H9 (cell line): Measurements from ENCODE around the gene INO80. TPM values are rescaled to one million over a fixed set of nuclear protein-coding genes. Genes with fewer than 3 reads are reported as not detected.

ENCODE experiments used
- DNase-seq: peaks from one replicate; pipeline ENCODE4 v3.0.0-alpha.2; 2017
- H2AFZ ChIP-seq: one replicate; pipeline ENCODE4 v1.6.1; 2013; ENCODE audit warnings: mild to moderate bottlenecking, low read length, control low read depth, moderate library complexity
- H2AK5ac ChIP-seq: 2 replicates; pipeline ENCODE4 v1.6.1; 2013; ENCODE audit warnings: low read length, control low read depth, mixed read lengths; ENCODE audit not compliant: insufficient read length
- H2BK120ac ChIP-seq: one replicate; pipeline ENCODE4 v1.6.1; 2013; ENCODE audit warnings: low read depth, mild to moderate bottlenecking, low read length, control low read depth, inconsistent platforms; ENCODE audit not compliant: poor library complexity, severe bottlenecking
- H2BK12ac ChIP-seq: 2 replicates; pipeline ENCODE4 v1.6.1; 2013; ENCODE audit warnings: low read length, control low read depth, mixed read lengths, low read depth; ENCODE audit not compliant: insufficient read length
- H2BK15ac ChIP-seq: 2 replicates; pipeline ENCODE4 v1.6.1; 2013; ENCODE audit warnings: low read depth, low read length, control low read depth
- H2BK20ac ChIP-seq: one replicate; pipeline ENCODE4 v1.6.1; 2013; ENCODE audit warnings: low read depth, mild to moderate bottlenecking, low read length, control low read depth, inconsistent platforms; ENCODE audit not compliant: poor library complexity, severe bottlenecking
- H2BK5ac ChIP-seq: 2 replicates; pipeline ENCODE4 v1.6.1; 2013; ENCODE audit warnings: low read length, control low read depth, mixed read lengths; ENCODE audit not compliant: insufficient read length
- H3K14ac ChIP-seq: 2 replicates; pipeline ENCODE4 v1.6.1; 2013; ENCODE audit warnings: low read length, control low read depth; ENCODE audit not compliant: insufficient read depth
- H3K18ac ChIP-seq: 2 replicates; pipeline ENCODE4 v1.6.1; 2013; ENCODE audit warnings: low read depth, mild to moderate bottlenecking, mixed read lengths, low read length, control low read depth; ENCODE audit not compliant: insufficient read length
- H3K23ac ChIP-seq: 2 replicates; pipeline ENCODE4 v1.6.1; 2013; ENCODE audit warnings: low read length, control low read depth, mixed read lengths, low read depth; ENCODE audit not compliant: insufficient read length
- H3K23me2 ChIP-seq: 2 replicates; pipeline ENCODE4 v1.6.1; 2013; ENCODE audit warnings: low read depth, mild to moderate bottlenecking, mixed read lengths, low read length, control low read depth; ENCODE audit not compliant: insufficient read length, poor library complexity, severe bottlenecking
- H3K27ac ChIP-seq: 2 replicates; pipeline ENCODE4 v1.5.1; 2013; ENCODE audit warnings: low read length, control low read depth, mixed read lengths, low read depth; ENCODE audit not compliant: insufficient read length
- H3K27me3 ChIP-seq: 2 replicates; pipeline ENCODE4 v1.6.1; 2013; ENCODE audit warnings: low read length, control low read depth, inconsistent platforms; ENCODE audit not compliant: insufficient read depth
- H3K4ac ChIP-seq: 2 replicates; pipeline ENCODE4 v1.6.1; 2013; ENCODE audit warnings: low read depth, mild to moderate bottlenecking, control low read depth, inconsistent platforms, low read length, moderate library complexity
- H3K4me1 ChIP-seq: 2 replicates; pipeline ENCODE4 v1.6.1; 2013; ENCODE audit warnings: low read length, control low read depth, inconsistent platforms; ENCODE audit not compliant: insufficient read depth
- H3K4me2 ChIP-seq: 2 replicates; pipeline ENCODE4 v1.6.1; 2013; ENCODE audit warnings: low read length, control low read depth, mixed read lengths; ENCODE audit not compliant: insufficient read length, insufficient read depth
- H3K56ac ChIP-seq: 2 replicates; pipeline ENCODE4 v1.6.1; 2013; ENCODE audit warnings: low read depth, mild to moderate bottlenecking, mixed read lengths, low read length, control low read depth; ENCODE audit not compliant: insufficient read length
- H3K79me1 ChIP-seq: 2 replicates; pipeline ENCODE4 v1.6.1; 2013; ENCODE audit warnings: low read depth, mild to moderate bottlenecking, moderate library complexity, low read length, control low read depth, inconsistent platforms; ENCODE audit not compliant: insufficient read depth, poor library complexity, severe bottlenecking
- H3K79me2 ChIP-seq: 2 replicates; pipeline ENCODE4 v1.6.1; 2013; ENCODE audit warnings: low read length, control low read depth, inconsistent platforms; ENCODE audit not compliant: insufficient read depth
- H3K9ac ChIP-seq: 2 replicates; pipeline ENCODE4 v1.6.1; 2013; ENCODE audit warnings: low read length, control low read depth, mixed read lengths; ENCODE audit not compliant: insufficient read length; ENCODE audit errors: extremely low read depth
- H3K9me3 ChIP-seq: one replicate; pipeline ENCODE4 v1.6.1; 2013; ENCODE audit warnings: low read depth, low read length, inconsistent platforms; ENCODE audit not compliant: control insufficient read depth
- H3T11ph ChIP-seq: one replicate; pipeline ENCODE4 v1.6.1; 2013; ENCODE audit warnings: mild to moderate bottlenecking, low read length, control low read depth, inconsistent platforms
- H4K20me1 ChIP-seq: one replicate; pipeline ENCODE4 v1.6.1; 2013; ENCODE audit not compliant: control insufficient read depth, insufficient read length, insufficient read depth
- H4K5ac ChIP-seq: 2 replicates; pipeline ENCODE4 v1.6.1; 2013; ENCODE audit warnings: low read depth, mild to moderate bottlenecking, mixed read lengths, low read length, control low read depth; ENCODE audit not compliant: insufficient read length
- H4K8ac ChIP-seq: replicated peaks from 2 replicates; pipeline ENCODE4 v1.6.1; 2013; ENCODE audit warnings: low read length, control low read depth, mixed read lengths, low read depth; ENCODE audit not compliant: insufficient read length
- H4K91ac ChIP-seq: 2 replicates; pipeline ENCODE4 v1.6.1; 2013; ENCODE audit warnings: low read depth, mild to moderate bottlenecking, moderate library complexity, mixed read lengths, low read length, control low read depth; ENCODE audit not compliant: insufficient read length
- H3K27ac Mint-ChIP-seq, 3 experiments: 2 replicates in 2 of 3; 3 replicates in 1 of 3; pipeline ENCODE4 v1.8.0; 2020 to 2021; ENCODE audit warnings: mixed read lengths in 3 of 3, mild to moderate bottlenecking in 1 of 3, moderate library complexity in 1 of 3
- H3K27me3 Mint-ChIP-seq: 2 replicates; pipeline ENCODE4 v1.8.0; 2021; ENCODE audit warnings: low read depth, mild to moderate bottlenecking, moderate library complexity, mixed read lengths
- H3K36me3 Mint-ChIP-seq, 3 experiments: 2 replicates in 2 of 3; 3 replicates in 1 of 3; pipeline ENCODE4 v1.8.0; 2020 to 2021; ENCODE audit warnings: low read depth in 3 of 3, mixed read lengths in 3 of 3; ENCODE audit not compliant: insufficient read depth in 1 of 3
- H3K4me1 Mint-ChIP-seq, 2 experiments: 2 replicates each; pipeline ENCODE4 v1.8.0; 2020; ENCODE audit warnings: mixed read lengths in 2 of 2
- H3K4me3 Mint-ChIP-seq, 2 experiments: 2 replicates in 1 of 2; 3 replicates in 1 of 2; pipeline ENCODE4 v1.8.0; 2020 to 2021; ENCODE audit warnings: mild to moderate bottlenecking in 2 of 2, mixed read lengths in 2 of 2, moderate library complexity in 1 of 2
- H3K9me3 Mint-ChIP-seq, 2 experiments: 2 replicates in 1 of 2; 3 replicates in 1 of 2; pipeline ENCODE4 v1.8.0; 2020; ENCODE audit warnings: mild to moderate bottlenecking in 2 of 2, mixed read lengths in 2 of 2, moderate library complexity in 1 of 2
- CTCF ChIP-seq: fragments of 200-600 bp; sonication (generic); conservative IDR thresholded peaks from 3 replicates; pipeline ENCODE4 v1.8.0; 2021; ENCODE audit warnings: antibody characterized with exemption, mild to moderate bottlenecking
- total RNA-seq: library from RNA; stranded (reverse); gene quantifications from 2 replicates; pipeline ENCODE4 v1.2.1, GENCODE V29; 2021

The INO80 gene
- total RNA-seq, 1 experiment from 2014 or later: 29.2 TPM

GRCh38 chr15:41039121-41039520, 77.0 kb downstream of the INO80 start:
- no peak overlapping the region for H3K4me3 Mint-ChIP-seq
- peaks cover 4 to 9% of the 10 kb centered on the region in 2 experiments; a peak in 4 of 5 replicates for H3K9me3 Mint-ChIP-seq
- Histone ChIP-seq H2BK20ac (no peak overlapping the region), H2AFZ (no peak overlapping the region), H3K27me3 (no peaks in the 10 kb centered on the region), H3K23me2 (no peaks in the 10 kb centered on the region), H3K79me2 (no peaks in the 10 kb centered on the region), H3K9me3 (no peaks in the 10 kb centered on the region), H2BK15ac (no peak overlapping the region), H3T11ph (no peak overlapping the region), H3K9ac (no peak overlapping the region), H2BK5ac (no peak overlapping the region), H4K91ac (no peak overlapping the region), H2AK5ac (no peak overlapping the region), H3K4me1 (no peaks in the 10 kb centered on the region), H2BK12ac (no peak overlapping the region), H3K56ac (no peak overlapping the region), H3K4me2 (no peak overlapping the region), H3K14ac (no peak overlapping the region), H4K8ac (no peak overlapping the region), H4K20me1 (no peaks in the 10 kb centered on the region), H3K79me1 (peaks cover 3% of the 10 kb centered on the region), H3K4ac (no peak overlapping the region), H3K27ac (no peak overlapping the region), H2BK120ac (no peak overlapping the region), H4K5ac (no peak overlapping the region), H3K18ac (no peak overlapping the region), H3K23ac (no peak overlapping the region)
- DNase-seq: no peak
- no peak for TF ChIP-seq CTCF
- H3K27me3 Mint-ChIP-seq: no peaks in the 10 kb centered on the region
- no peaks in the 10 kb centered on the region for H3K4me1 Mint-ChIP-seq
- no peak overlapping the region for H3K27ac Mint-ChIP-seq
- peaks cover 26 to 61% (median 61%) of the 10 kb centered on the region in 3 experiments for H3K36me3 Mint-ChIP-seq
